Hepatocyte (in vitro differentiated cells): ENCODE results near the gene RANBP3. TPM values are rescaled to one million over a fixed set of nuclear protein-coding genes. Genes with fewer than 3 reads are reported as not detected.

Experiments
- DNase-seq: peaks from one replicate; pipeline ENCODE4 v3.0.0-alpha.2; 2016; ENCODE audit warnings: low spot score
- H2AFZ ChIP-seq: fragments of 200-600 bp; sonication (generic); 2 replicates; pipeline ENCODE4 v1.6.0; 2016; ENCODE audit warnings: antibody characterized with exemption, mild to moderate bottlenecking
- H3K27ac ChIP-seq: fragments of 200-600 bp; sonication (generic); 2 replicates; pipeline ENCODE4 v1.5.1; 2016; ENCODE audit warnings: mild to moderate bottlenecking
- H3K27me3 ChIP-seq: fragments of 200-600 bp; sonication (generic); 2 replicates; pipeline ENCODE4 v1.6.1; 2016
- H3K36me3 ChIP-seq: fragments of 200-600 bp; sonication (generic); replicated peaks from 2 replicates; pipeline ENCODE4 v1.5.1; 2016; ENCODE audit warnings: low read depth; ENCODE audit not compliant: insufficient read depth
- H3K4me1 ChIP-seq: fragments of 200-600 bp; sonication (generic); 2 replicates; pipeline ENCODE4 v1.5.1; 2016; ENCODE audit warnings: mild to moderate bottlenecking, moderate library complexity; ENCODE audit not compliant: insufficient read depth
- H3K4me2 ChIP-seq: fragments of 200-600 bp; sonication (generic); 2 replicates; pipeline ENCODE4 v1.6.0; 2016
- H3K4me3 ChIP-seq: fragments of 200-600 bp; sonication (generic); 2 replicates; pipeline ENCODE4 v1.5.1; 2016; ENCODE audit warnings: mild to moderate bottlenecking
- H3K79me2 ChIP-seq: fragments of 200-600 bp; sonication (generic); 2 replicates; pipeline ENCODE4 v1.6.0; 2017; ENCODE audit warnings: mild to moderate bottlenecking
- H3K9me2 ChIP-seq: fragments of 200-600 bp; sonication (generic); replicated peaks from 2 replicates; pipeline ENCODE4 v1.6.0; 2017; ENCODE audit warnings: mild to moderate bottlenecking; ENCODE audit not compliant: insufficient read depth
- H3K9me3 ChIP-seq: fragments of 200-600 bp; sonication (generic); 2 replicates; pipeline ENCODE4 v1.5.1; 2016; ENCODE audit warnings: low read depth, mild to moderate bottlenecking
- H4K20me1 ChIP-seq: fragments of 200-600 bp; sonication (generic); 2 replicates; pipeline ENCODE4 v1.6.0; 2016; ENCODE audit warnings: mild to moderate bottlenecking; ENCODE audit not compliant: insufficient read depth, poor library complexity, severe bottlenecking
- CTCF ChIP-seq: fragments of 200-600 bp; sonication (generic); IDR thresholded peaks from 2 replicates; pipeline ENCODE4 v1.5.1; 2016; ENCODE audit warnings: antibody characterized with exemption, mild to moderate bottlenecking; ENCODE audit not compliant: poor library complexity
- EZH2 ChIP-seq: fragments of 200-600 bp; sonication (generic); IDR thresholded peaks from 2 replicates; pipeline ENCODE4 v1.6.1; 2016; ENCODE audit warnings: antibody characterized with exemption, mild to moderate bottlenecking, borderline replicate concordance
- EZH2phosphoT487 ChIP-seq: fragments of 200-600 bp; sonication (generic); IDR thresholded peaks from one replicate; pipeline ENCODE4 v1.6.1; 2018; ENCODE audit warnings: antibody characterized with exemption, mild to moderate bottlenecking, low read depth, moderate library complexity; ENCODE audit not compliant: unreplicated experiment, severe bottlenecking
- WGBS: methylation state at CpG from one replicate; pipeline ENCODE4 v1.1.6; 2016; ENCODE audit warnings: low lambda C conversion rate; ENCODE audit errors: missing lambda C conversion rate; 5-methylcytosine and 5-hydroxymethylcytosine counted together
- polyA plus RNA-seq: library from polyadenylated mRNA; unstranded; fragments of >200 nt; fragmentation: Nextera tagmentation; extraction: Ambion mirVana; gene quantifications from 2 replicates; pipeline ENCODE4 v1.2.1, GENCODE V29; 2016
- total RNA-seq: library from RNA; depleted of rRNA; stranded (reverse); fragments of >200 nt; gene quantifications from 2 replicates; pipeline ENCODE4 v1.2.3, GENCODE V29; 2014

Gene RANBP3
- total and polyA plus RNA-seq, 2 experiments from 2014 or later: 10.4 to 51.0 TPM

GRCh38 chr19:5895409-5895808 is 82.5 kb downstream of the RANBP3 start:
- Histone ChIP-seq H3K27ac (no peak overlapping the region), H3K9me2 (no peaks in the 10 kb centered on the region), H3K9me3 (no peaks in the 10 kb centered on the region), H2AFZ (no peak overlapping the region), H3K4me1 (peaks cover 12% of the 10 kb centered on the region), H3K36me3 (no peaks in the 10 kb centered on the region), H3K4me2 (no peak overlapping the region), H3K4me3 (no peak overlapping the region), H3K27me3 (no peaks in the 10 kb centered on the region), H3K79me2 (peaks cover 21% of the 10 kb centered on the region), H4K20me1 (peaks cover 22% of the 10 kb centered on the region)
- TF ChIP-seq CTCF: no peak
- no peak for TF ChIP-seq EZH2phosphoT487
- no peak for TF ChIP-seq EZH2
- WGBS: 91% methylated on average over 15 of the region's 15 CpGs
- no peak for DNase-seq

DNA sequence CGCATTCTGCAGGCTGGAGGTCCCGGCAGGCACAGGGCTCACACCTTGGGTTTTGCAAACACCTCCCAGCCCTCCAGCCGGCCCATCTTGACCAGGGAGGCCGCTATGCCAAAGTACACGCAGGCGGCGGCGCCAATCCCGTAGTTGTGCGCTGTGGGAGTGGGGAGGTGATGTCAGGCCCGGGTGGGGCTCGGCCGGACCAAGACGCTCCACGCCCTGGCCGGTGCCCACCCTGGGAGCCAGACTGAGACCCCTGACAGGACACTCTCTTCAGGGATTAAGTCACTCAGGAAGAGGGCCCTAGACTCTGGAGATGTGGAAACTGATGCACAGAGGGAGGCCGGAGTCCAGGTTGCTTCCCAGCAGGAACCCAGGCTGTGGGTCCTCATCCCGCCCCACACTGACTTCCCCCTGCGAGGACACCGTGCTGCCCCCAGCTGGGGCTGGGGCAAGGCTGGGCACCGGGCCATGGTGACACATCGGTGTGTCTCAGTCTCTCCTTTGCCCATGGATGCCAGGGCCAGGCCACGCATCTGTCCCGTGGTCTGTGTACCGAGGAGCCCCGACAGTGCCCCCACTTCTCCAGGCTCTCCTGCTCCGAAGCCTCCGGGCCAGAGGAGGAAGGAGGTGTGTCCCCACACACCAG is 83.1 kb downstream of the RANBP3 start:
- Histone ChIP-seq H3K36me3 (no peaks in the 10 kb centered on the region), H3K9me2 (no peaks in the 10 kb centered on the region), H3K79me2 (peaks cover 15% of the 10 kb centered on the region), H4K20me1 (peaks cover 17% of the 10 kb centered on the region), H2AFZ (no peak overlapping the region), H3K27ac (no peak overlapping the region), H3K4me2 (no peak overlapping the region), H3K4me1 (peaks cover 12% of the 10 kb centered on the region), H3K27me3 (no peaks in the 10 kb centered on the region), H3K4me3 (no peak overlapping the region), H3K9me3 (no peaks in the 10 kb centered on the region)
- 91% methylated on average over 28 of the region's 28 CpGs for WGBS
- TF ChIP-seq EZH2 (no peak), CTCF (no peak), EZH2phosphoT487 (no peak)
- no peak for DNase-seq

DNA sequence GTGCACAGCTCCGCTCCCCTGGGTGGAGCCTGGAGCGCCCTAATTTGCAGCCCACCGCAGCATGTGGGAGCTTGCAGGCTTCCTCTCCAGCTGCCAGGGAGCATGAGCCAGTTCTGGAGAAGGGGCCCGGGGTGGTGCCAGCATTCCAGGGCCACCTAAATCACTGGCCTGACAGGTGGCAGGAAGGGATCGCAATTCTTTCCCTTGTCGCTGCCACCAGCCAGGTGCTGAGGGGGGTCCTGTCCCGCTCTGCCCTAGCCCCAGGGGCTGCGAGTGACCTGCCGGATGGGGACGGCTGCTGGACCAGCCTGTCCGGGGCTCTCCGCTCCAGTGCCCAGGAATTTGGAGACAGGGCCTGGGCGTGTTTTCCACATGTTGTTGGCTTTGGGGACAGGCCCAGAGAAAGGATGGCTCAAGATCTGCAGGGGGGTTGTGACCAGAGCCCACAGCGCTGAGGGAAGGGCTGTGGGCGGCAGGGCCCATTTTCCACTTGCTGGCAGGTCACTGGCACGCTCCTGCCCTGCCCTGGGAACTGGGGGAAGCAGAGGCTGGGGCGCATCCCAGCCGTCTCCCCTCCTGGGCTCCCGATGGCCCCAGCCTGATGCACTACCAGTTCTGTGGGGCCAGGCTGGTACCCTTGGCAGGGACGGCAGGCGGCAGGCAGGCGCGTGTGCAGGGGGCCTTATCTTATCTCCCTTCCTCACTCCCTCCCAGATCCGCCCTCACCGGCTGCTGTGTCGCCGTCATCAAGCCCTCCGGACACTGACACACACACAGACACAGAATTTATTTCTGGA is 83.8 kb downstream of the RANBP3 start:
- Histone ChIP-seq H3K4me3 (no peak overlapping the region), H3K36me3 (no peaks in the 10 kb centered on the region), H2AFZ (no peak overlapping the region), H4K20me1 (peaks cover 14% of the 10 kb centered on the region), H3K9me3 (no peaks in the 10 kb centered on the region), H3K4me2 (no peak overlapping the region), H3K4me1 (peaks cover 12% of the 10 kb centered on the region), H3K27ac (no peak overlapping the region), H3K9me2 (no peaks in the 10 kb centered on the region), H3K79me2 (peaks cover 9% of the 10 kb centered on the region), H3K27me3 (no peaks in the 10 kb centered on the region)
- DNase-seq: no peak
- TF ChIP-seq EZH2phosphoT487 (no peak), CTCF (no peak), EZH2 (no peak)
- 78% methylated on average over 28 of the region's 28 CpGs for WGBS
